Smooth muscle cell (in vitro differentiated cells): ENCODE results near the gene GPR37L1. TPM values are rescaled to one million over a fixed set of nuclear protein-coding genes. Genes with fewer than 3 reads are reported as not detected.

Experiments
- DNase-seq: peaks from one replicate; lab custom pipeline; 2025; ENCODE audit not compliant: unreplicated experiment; lab: John Stamatoyannopoulos, UW
- H2AFZ ChIP-seq: fragments of 200-600 bp; sonication (generic); 2 replicates; pipeline ENCODE4 v1.6.0; 2016; ENCODE audit warnings: antibody characterized with exemption, low read depth, mild to moderate bottlenecking
- H3F3A ChIP-seq: fragments of 200-600 bp; sonication (generic); 2 replicates; pipeline ENCODE4 v1.6.0; 2017; ENCODE audit warnings: antibody characterized with exemption, low read depth
- H3K27ac ChIP-seq: fragments of 200-600 bp; sonication (generic); 2 replicates; pipeline ENCODE4 v1.5.1; 2016; ENCODE audit warnings: low read depth, mild to moderate bottlenecking
- H3K27me3 ChIP-seq: fragments of 200-600 bp; sonication (generic); 2 replicates; pipeline ENCODE4 v1.6.1; 2016; ENCODE audit warnings: low read depth, mild to moderate bottlenecking
- H3K36me3 ChIP-seq: fragments of 200-600 bp; sonication (generic); 2 replicates; pipeline ENCODE4 v1.5.1; 2016; ENCODE audit warnings: low read depth
- H3K4me1 ChIP-seq: fragments of 200-600 bp; sonication (generic); 2 replicates; pipeline ENCODE4 v1.5.1; 2016; ENCODE audit warnings: low read depth
- H3K4me2 ChIP-seq: fragments of 200-600 bp; sonication (generic); 2 replicates; pipeline ENCODE4 v1.6.0; 2016; ENCODE audit warnings: mild to moderate bottlenecking
- H3K4me3 ChIP-seq: fragments of 200-600 bp; sonication (generic); 2 replicates; pipeline ENCODE4 v1.5.1; 2016; ENCODE audit warnings: mild to moderate bottlenecking
- H3K79me2 ChIP-seq: fragments of 200-600 bp; sonication (generic); 2 replicates; pipeline ENCODE4 v1.6.0; 2016; ENCODE audit warnings: low read depth, mild to moderate bottlenecking
- H3K9ac ChIP-seq: fragments of 200-600 bp; sonication (generic); 2 replicates; pipeline ENCODE4 v1.6.0; 2016; ENCODE audit warnings: low read depth
- H3K9me3 ChIP-seq: fragments of 200-600 bp; sonication (generic); replicated peaks from 2 replicates; pipeline ENCODE4 v1.5.1; 2016; ENCODE audit warnings: low read depth
- H4K20me1 ChIP-seq: fragments of 200-600 bp; sonication (generic); 2 replicates; pipeline ENCODE4 v1.6.0; 2016; ENCODE audit warnings: low read depth
- CTCF ChIP-seq: fragments of 200-600 bp; sonication (generic); IDR thresholded peaks from 2 replicates; pipeline ENCODE4 v1.5.1; 2017; ENCODE audit warnings: borderline replicate concordance, mild to moderate bottlenecking, antibody characterized with exemption; ENCODE audit not compliant: insufficient read depth, poor library complexity, severe bottlenecking
- WGBS: methylation state at CpG from one replicate; pipeline ENCODE4 v1.1.7; 2016; ENCODE audit warnings: low lambda C conversion rate; 5-methylcytosine and 5-hydroxymethylcytosine counted together
- polyA plus RNA-seq: library from polyadenylated mRNA; unstranded; fragments of >200 nt; fragmentation: Nextera tagmentation; extraction: Ambion mirVana; gene quantifications from 2 replicates; pipeline ENCODE4 v1.2.1, GENCODE V29; 2016
- total RNA-seq: library from RNA; depleted of rRNA; stranded (reverse); fragments of >200 nt; gene quantifications from 2 replicates; pipeline ENCODE4 v1.2.3, GENCODE V29; 2014

Gene GPR37L1
- total and polyA plus RNA-seq, 2 experiments from 2014 or later = not detected

- DNase-seq = no peak
- Histone ChIP-seq H3K4me2 (no peak overlapping the region), H3K9me3 (no peaks in the 10 kb centered on the region), H3F3A (no peaks in the 10 kb centered on the region), H3K79me2 (no peaks in the 10 kb centered on the region), H3K4me1 (no peaks in the 10 kb centered on the region), H4K20me1 (no peaks in the 10 kb centered on the region), H2AFZ (no peak overlapping the region), H3K36me3 (no peaks in the 10 kb centered on the region), H3K9ac (no peak overlapping the region), H3K27ac (no peak overlapping the region), H3K27me3 (no peaks in the 10 kb centered on the region), H3K4me3 (no peak overlapping the region)
- TF ChIP-seq CTCF = no peak
- 82% methylated on average over 8 of the region's 8 CpGs for WGBS
These were observed 33.9 kb downstream of the GPR37L1 start for GRCh38 chr1:202156590-202156989.

- no peak for DNase-seq
- H3K36me3 ChIP-seq = no peaks in the 10 kb centered on the region
- 99% methylated on average over 10 of the region's 10 CpGs for WGBS
- H3K4me2 ChIP-seq = no peak overlapping the region
- H4K20me1 ChIP-seq = no peaks in the 10 kb centered on the region
- H3K4me1 ChIP-seq = no peaks in the 10 kb centered on the region
- H3F3A ChIP-seq = no peaks in the 10 kb centered on the region
- no peak overlapping the region for H3K27ac ChIP-seq
- no peak overlapping the region for H3K4me3 ChIP-seq
- no peaks in the 10 kb centered on the region for H3K27me3 ChIP-seq
- TF ChIP-seq CTCF = no peak
- H3K79me2 ChIP-seq = no peaks in the 10 kb centered on the region
- no peak overlapping the region for H2AFZ ChIP-seq
- H3K9me3 ChIP-seq = no peaks in the 10 kb centered on the region
- no peak overlapping the region for H3K9ac ChIP-seq
These were observed 35.2 kb downstream of the GPR37L1 start for GRCh38 chr1:202157945-202158344.

GRCh38 chr1:202158810-202159533 lies 36.3 kb downstream of the GPR37L1 start:
- Histone ChIP-seq H3K36me3 (no peaks in the 10 kb centered on the region), H3K4me1 (no peaks in the 10 kb centered on the region), H3K9ac (no peak overlapping the region), H3K27ac (no peak overlapping the region), H2AFZ (no peak overlapping the region), H4K20me1 (no peaks in the 10 kb centered on the region), H3F3A (no peaks in the 10 kb centered on the region), H3K79me2 (no peaks in the 10 kb centered on the region), H3K9me3 (no peaks in the 10 kb centered on the region), H3K4me3 (no peak overlapping the region), H3K4me2 (no peak overlapping the region), H3K27me3 (no peaks in the 10 kb centered on the region)
- no peak for DNase-seq
- WGBS = 92% methylated on average over 10 of the region's 10 CpGs
- TF ChIP-seq CTCF = no peak
